ENCODE measurements around the gene CENPS. TPM values are rescaled to one million over a fixed set of nuclear protein-coding genes. Genes with fewer than 3 reads are reported as not detected.
A peak's percentile ranks its signal among the peaks of the same experiment; 100 is the strongest.

CENPS gene
- total RNA-seq (2014; rRNA removed; shearing (Covaris generic)) = 13.6 and 18.8 TPM in 2 replicates
- 18.4 and 18.8 TPM in 2 replicates for total RNA-seq (2022)
- percentile 68 among the genes with signal in this experiment for Bru-seq, nascent RNA
- BruChase-seq, experiment 1, labeled RNA remaining after a 6-hour chase = percentile 90 among the genes with signal in this experiment
- BruChase-seq, experiment 2, labeled RNA remaining after a 2-hour chase = percentile 80 among the genes with signal in this experiment
- long read RNA-seq, transcript CENPS-201 (5 exons, 896 nt) = minor isoform, 8 of 33 reads
- long read RNA-seq, transcript CENPS-204 (5 exons, 914 nt) = major isoform, 22 of 33 reads
- long read RNA-seq, partial matches to known transcripts = 0 of 33 reads
- long read RNA-seq, other reads (novel, unspliced or antisense) = 3 of 33 reads

GRCh38 chr1:10430216-10431069, at the start of gene CENPS:
CENPS (plus strand) TSS chr1:10430433; CDS start chr1:10430518, 85 bp downstream.
- Histone ChIP-seq H2AFZ (ENCODE audit: low read length) (peak within 1 kb of the TSS; percentile 58; the same call in 1 of the 2 replicates), H3K9me3 (ENCODE audit: low read length) (no peaks in the 10 kb centered on the region), H4K20me1 (ENCODE audit: insufficient read depth, low read length) (no peaks in the 10 kb centered on the region), H3K4me3 (ENCODE audit: low read depth, low read length, poor library complexity, severe bottlenecking) (peak within 1 kb of the TSS; percentile 78), H3K27ac (ENCODE audit: low read depth, low read length, poor library complexity, severe bottlenecking) (peak within 1 kb of the TSS; percentile 67), H3K4me1 (ENCODE audit: insufficient read depth, low read length, poor library complexity, severe bottlenecking) (peaks cover 32% of the 10 kb centered on the region), H3K9me2 (ENCODE audit: insufficient read depth, low read length) (no peaks in the 10 kb centered on the region), H3K4me2 (ENCODE audit: low read length) (peak within 1 kb of the TSS; percentile 74), H3K79me2 (ENCODE audit: insufficient read depth, low read depth, low read length) (no peaks in the 10 kb centered on the region; the same call in 1 of the 2 replicates), H3K36me3 (ENCODE audit: insufficient read depth, low read length) (no peaks in the 10 kb centered on the region; the same call in 1 of the 2 replicates)
- POLR2A ChIA-PET = interaction anchor here (0.6 kb wide), 1 partner anchor 13 kb away, joined by 4 read pairs; no protein-coding TSS in a partner anchor
- DNase-seq (ENCODE audit: low spot score) = peak; percentile 93
- TSS peak; percentile 83 for BruUV-seq (replicated peaks)
- intact Hi-C loops (cut with micrococcal nuclease; ENCODE audit: unreplicated experiment) = loop anchor here (1.0 kb wide), 2 partner anchors 42 to 64 kb away; partner anchors contain the start of gene DFFA
- CTCF ChIA-PET (ENCODE audit: unreplicated experiment) = interaction anchor here (1.0 to 1.2 kb wide), 2 partner anchors 30 to 63 kb away, joined by 4 to 6 read pairs; no protein-coding TSS in a partner anchor
- TF ChIP-seq EZH2phosphoT487 (IDR thresholded peaks at IDR 0.05; ENCODE audit: borderline replicate concordance, low read depth, low read length) = no peak
- TF ChIP-seq CTCF (conservative IDR thresholded peaks at IDR 0.05; ENCODE audit: low read length) = peak; percentile 89

DNA sequence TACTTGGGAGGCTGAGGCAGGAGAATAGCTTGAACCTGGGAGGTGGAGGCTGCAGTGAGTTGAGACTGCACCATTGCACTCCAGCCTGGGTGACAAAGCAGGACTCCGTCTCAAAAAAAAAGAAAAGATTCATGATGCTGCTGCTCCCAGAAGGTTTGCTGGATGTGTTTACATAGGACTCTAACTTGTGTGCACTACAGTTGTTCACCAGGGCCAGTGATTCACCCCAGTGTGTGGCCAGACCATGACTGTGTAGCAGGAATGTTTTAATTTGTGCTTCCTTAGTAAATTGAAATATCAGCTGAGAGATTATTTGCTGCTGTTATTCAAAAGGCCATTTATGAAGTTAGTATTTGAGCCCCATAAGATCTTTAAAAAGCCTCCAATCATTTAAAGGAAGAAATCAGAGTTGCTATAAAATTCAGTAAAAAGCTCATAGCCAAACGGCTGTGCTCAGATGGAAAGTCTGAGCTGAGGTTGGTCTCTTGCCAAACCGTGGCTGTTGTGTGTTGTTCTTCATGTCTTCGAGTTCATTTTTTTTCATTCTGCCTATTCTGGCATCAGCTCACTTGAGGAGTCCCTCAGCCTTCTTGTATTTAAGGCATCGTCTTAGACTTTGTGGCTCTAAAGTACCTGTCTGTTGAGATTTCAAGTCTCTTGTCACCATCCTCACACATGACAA, 49.5 kb upstream of the CENPS start:
- BruUV-seq (replicated peaks) = no TSS peak
- POLR2A ChIA-PET = interaction anchor here (0.6 to 0.7 kb wide), 2 partner anchors 29 to 501 kb away, joined by 3 to 5 read pairs; no protein-coding TSS in a partner anchor

More for the DNA sequence above, 49.5 kb upstream of the CENPS start:
- no peaks in the 10 kb centered on the region for H3K79me2 ChIP-seq (ENCODE audit: insufficient read depth, low read depth, low read length)
- H3K36me3 ChIP-seq (ENCODE audit: insufficient read depth, low read length) = no peaks in the 10 kb centered on the region
- H3K4me1 ChIP-seq (ENCODE audit: insufficient read depth, low read length, poor library complexity, severe bottlenecking) = no peaks in the 10 kb centered on the region
- H3K9me2 ChIP-seq (ENCODE audit: insufficient read depth, low read length) = no peaks in the 10 kb centered on the region
- no peak overlapping the region for H2AFZ ChIP-seq (ENCODE audit: low read length)
- H3K9me3 ChIP-seq (ENCODE audit: low read length) = no peaks in the 10 kb centered on the region
- H3K4me2 ChIP-seq (ENCODE audit: low read length) = no peak overlapping the region
- no peak overlapping the region for H3K4me3 ChIP-seq (ENCODE audit: low read depth, low read length, poor library complexity, severe bottlenecking)
- no peaks in the 10 kb centered on the region for H4K20me1 ChIP-seq (ENCODE audit: insufficient read depth, low read length)
- no peak for DNase-seq (ENCODE audit: low spot score)
- no peak overlapping the region for H3K27ac ChIP-seq (ENCODE audit: low read depth, low read length, poor library complexity, severe bottlenecking)
- intact Hi-C loops (cut with micrococcal nuclease; ENCODE audit: unreplicated experiment) = no loop called here
- TF ChIP-seq EZH2phosphoT487 (IDR thresholded peaks at IDR 0.05; ENCODE audit: borderline replicate concordance, low read depth, low read length) (no peak), CTCF (conservative IDR thresholded peaks at IDR 0.05; ENCODE audit: low read length) (no peak)
- CTCF ChIA-PET (ENCODE audit: unreplicated experiment) = no interaction called here
